CD4-positive, alpha-beta T cell treated with Interleukin-2 at 100 ng/mL for 4 hours (primary cell): Measurements from ENCODE around the gene CENPN.

Source experiments
- DNase-seq: peaks from one replicate; pipeline ENCODE4 v3.0.0-alpha.2; 2020; ENCODE audit warnings: low spot score

CENPN gene

DNA sequence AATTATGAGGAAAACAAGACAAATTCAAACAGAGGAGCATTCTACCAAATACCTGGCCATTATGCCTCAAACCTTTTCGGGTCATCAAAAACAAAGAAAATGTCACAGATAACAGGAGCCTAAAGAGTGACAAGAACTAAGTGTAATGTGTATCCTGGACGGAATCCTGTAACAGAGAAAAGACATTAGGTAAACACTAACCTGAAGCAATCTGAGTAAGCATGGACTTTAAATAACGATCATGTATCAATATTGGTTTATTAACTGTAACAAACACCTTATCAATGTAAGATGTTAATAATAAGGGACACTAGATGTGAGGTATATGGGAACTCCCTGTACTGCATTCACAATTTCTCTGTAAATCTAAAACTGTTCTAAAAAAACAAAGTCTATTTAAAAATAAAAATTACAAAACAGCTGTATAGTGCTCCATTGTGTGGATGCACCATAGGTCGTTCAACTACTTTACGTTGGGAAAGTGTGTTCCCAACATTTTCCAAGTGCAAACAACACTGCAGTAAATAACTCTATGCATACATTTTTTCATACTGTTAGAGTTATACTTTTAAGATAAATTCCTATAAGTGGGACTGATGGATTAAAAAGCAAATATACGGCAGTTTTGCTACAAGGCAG lies 15.1 kb upstream of the CENPN start:
- DNase-seq = no peak

DNA sequence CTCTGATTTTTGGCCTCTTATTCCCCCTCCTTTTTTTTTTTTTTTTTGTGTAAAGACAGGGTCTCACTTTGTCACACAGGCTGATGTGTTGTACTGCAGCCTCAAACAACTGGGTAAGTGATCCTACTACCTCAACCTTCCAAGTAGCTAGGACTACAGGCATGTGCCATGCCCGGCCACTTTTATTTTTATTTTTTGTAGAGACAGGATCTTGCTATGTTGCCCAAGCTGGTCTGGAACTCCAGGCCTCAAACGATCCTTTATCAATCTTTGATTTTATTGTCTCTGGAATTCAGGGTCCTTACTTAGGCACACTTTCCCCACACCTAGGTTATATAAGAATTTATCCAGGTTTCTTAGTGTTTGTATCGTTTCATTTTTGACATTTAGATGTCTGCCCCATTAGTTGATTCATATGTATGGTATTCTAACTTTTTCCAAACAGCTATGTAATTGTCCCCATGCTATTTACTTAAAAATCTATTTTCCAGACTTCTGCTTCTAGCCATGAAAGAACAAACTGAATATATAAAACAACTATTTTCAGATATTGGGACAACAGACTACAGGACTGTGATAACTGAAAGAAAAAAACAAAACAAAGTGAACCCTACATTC lies 14.2 kb upstream of the CENPN start:
- DNase-seq = no peak

DNA sequence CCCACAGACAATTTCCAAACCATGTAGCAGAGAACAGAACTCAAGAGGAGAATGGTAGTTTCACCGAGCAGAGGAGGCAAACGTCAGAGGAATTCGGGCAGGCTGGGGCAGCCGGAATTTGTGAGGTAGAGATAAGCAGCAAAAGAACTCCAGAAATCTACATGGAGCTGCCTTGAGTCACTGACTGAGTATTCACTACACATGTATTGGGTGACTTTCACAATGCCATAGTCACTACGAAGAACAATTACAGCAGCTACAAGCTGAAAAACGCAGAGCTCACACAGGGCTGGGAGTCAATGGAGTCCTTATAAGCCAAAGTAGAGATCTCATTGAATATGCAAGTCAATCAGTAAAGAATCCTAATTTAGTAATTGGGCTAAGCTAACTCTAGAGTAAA lies 13.7 kb upstream of the CENPN start:
- no peak for DNase-seq

DNA sequence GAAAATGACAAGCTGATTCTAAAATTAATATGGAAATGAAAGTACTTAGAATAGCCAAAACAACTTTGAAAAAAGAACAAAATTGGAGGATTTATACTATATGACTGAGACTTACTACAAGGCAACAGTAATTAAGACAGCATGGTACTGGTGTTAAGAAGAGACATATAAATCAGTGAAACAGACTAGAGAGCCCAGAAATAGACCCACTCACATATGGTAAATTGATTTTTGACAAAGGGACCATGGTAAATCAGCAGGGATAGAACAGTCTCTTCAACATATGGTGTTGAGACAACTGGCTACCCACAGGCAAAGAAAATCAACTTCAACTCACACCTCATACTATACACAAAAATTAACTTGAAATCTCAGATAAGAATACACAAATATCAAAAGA lies 13.2 kb upstream of the CENPN start:
- DNase-seq = no peak

- DNase-seq = no peak
Observed at GRCh38 chr16:80994451-80994850, 12.6 kb upstream of the CENPN start.

DNA sequence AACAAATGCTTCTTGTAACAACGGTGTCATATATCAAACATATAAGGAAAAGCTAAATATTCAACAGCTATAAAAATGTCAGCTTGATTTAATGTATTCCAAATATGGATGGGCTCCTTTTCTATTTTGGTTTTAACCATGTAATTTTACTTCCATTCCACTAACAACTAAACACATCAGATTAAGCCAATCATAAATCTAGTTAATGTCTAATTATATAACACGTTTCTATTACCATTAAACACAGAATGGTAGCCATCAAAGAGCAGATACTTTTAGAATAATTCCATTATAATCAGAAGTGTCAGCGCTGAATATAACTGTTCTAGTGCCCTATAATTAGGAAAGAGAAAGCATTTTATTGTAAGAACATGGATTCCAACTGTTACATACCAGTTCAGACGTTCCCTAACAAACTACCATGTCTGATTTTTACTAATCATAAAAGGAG lies 10.3 kb upstream of the CENPN start:
- no peak for DNase-seq

GRCh38 chr16:80997139-80997798 lies 9.7 kb upstream of the CENPN start:
- no peak for DNase-seq

DNA sequence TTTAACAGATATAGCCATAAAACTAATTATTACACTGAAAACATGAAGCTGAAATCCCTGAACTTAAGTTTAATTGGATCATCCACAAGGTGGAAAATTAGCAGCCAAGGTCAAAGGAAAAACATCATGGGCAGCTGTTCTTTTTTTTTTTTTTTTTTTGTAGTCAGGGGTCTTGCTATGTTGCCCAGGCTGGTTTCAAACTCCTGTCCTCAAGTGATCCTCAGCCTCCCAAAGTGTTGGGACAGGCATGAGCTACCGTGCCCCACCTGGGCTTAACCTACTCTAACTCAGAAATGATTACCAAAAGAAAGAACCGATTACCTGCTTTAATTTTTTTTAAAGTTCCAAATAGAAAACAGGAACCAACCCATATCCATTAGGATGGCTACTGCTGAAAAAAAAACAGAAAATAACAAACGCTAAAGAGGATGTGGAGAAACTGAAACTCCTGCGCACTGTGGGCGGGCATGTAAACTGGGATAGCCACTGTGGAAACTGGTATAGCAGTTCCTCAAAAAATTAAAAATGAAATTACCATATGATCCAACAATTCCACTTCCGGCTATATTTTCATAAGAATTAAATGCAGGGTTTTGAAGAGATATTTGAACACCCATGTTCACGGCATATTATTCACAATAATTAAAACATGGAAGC lies 8.9 kb upstream of the CENPN start:
- no peak for DNase-seq

GRCh38 chr16:81000873-81001272 lies 6.1 kb upstream of the CENPN start:
- DNase-seq = no peak

DNA sequence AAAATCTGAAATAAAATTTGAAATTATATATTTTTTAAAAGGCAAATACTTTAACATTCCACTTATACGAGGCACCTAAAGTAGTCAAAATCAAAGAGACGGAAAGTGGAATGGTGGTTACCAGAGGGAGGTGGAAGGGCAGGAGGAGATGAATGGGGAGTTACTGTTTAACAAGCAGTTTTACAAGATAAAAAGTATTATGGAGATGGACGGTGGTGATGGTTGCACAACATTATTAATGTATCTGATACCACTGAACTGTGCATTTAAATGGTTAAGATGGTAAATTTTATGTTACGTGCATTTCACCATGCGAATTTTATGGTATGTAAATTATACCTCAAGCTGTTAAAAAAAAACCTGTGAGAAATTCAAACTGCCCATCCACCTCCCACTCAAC lies 5.7 kb upstream of the CENPN start:
- no peak for DNase-seq

GRCh38 chr16:81003064-81003463 lies 4.0 kb upstream of the CENPN start:
- DNase-seq = no peak

GRCh38 chr16:81003610-81004460 lies 3.2 kb upstream of the CENPN start:
- DNase-seq = no peak

- peak; percentile 81 for DNase-seq
Observed at GRCh38 chr16:81004646-81005353, 2.2 kb upstream of the CENPN start.

DNA sequence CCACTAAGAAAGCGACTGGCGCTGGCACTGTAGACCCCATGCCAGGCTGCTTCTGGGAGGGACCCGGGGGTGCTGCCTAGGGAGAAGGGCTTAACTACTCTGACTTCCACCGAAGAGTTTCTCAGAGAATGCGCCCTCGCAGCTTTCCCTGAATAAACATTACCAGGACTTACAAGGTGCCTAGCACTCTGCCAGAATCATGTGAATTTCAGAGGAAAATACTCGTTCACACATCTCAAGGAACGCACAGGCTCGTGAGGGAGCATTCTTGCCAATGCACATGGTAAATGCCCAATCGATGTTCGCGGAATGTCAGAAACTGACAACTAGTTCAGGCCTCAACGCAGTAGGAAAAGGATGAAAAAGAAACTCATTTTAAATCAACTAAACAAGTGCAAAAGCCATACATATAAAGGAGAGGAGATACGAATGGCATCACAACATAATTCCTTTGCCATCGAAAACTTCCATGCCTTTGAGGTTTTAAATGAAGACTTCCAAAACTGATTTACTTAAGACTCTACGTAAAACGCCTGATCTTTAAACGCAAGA lies 1.3 kb upstream of the CENPN start:
- no peak for DNase-seq

GRCh38 chr16:81006211-81006812 lies 702 bp upstream of the CENPN start:
- peak; percentile 67 for DNase-seq

GRCh38 chr16:81008505-81008789 lies 1.4 kb downstream of the CENPN start:
- no peak for DNase-seq

- no peak for DNase-seq
Observed at GRCh38 chr16:81012974-81013373, 6.0 kb downstream of the CENPN start.

- no peak for DNase-seq
Observed at GRCh38 chr16:81014672-81015071, 7.7 kb downstream of the CENPN start.

- no peak for DNase-seq
Observed at GRCh38 chr16:81018496-81018895, 11.5 kb downstream of the CENPN start.

- DNase-seq = no peak
Observed at GRCh38 chr16:81026429-81026828, 19.4 kb downstream of the CENPN start.
